Activated naive CD8-positive, alpha-beta T cell treated with anti-CD3 and anti-CD28 coated beads, Interleukin-2, amount 50 U/mL, for 16 hours (primary cell): ENCODE results near the gene COL4A6.

Experiments
- DNase-seq: peaks from one replicate; pipeline ENCODE4 v3.0.0-alpha.2; 2020; ENCODE audit warnings: low read depth, low spot score

Gene COL4A6

DNA sequence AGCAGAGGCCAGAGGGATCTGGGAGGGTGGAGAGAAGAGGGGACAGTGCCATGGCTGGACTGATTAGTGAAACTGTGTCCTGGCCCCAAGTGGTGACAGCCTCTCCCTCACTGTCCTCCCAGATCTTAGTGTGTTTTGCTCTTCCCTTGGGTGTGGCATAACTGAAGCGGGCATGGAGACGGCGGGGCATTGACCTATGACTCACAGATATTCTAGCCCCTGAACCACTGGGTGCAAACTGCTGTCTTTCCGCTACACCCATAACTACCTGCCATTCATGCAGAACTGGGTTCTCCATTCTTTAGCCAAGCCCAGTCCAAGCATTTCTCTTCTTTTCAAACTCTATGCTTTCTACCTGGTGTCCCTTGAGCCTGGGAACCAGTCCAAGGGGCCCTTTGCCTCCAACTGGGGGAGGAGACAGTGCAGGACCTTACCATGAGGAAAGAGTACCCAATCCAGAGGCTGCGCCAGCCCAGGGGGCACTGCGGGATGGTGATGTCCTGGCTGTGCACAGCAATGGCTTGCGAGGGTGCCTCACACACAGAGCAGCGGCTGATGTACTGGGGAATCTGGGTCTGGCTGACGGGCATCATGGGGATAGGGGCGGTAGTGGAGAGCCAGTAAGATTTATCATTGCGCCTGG is 279.1 kb downstream of the COL4A6 start:
- DNase-seq = no peak

DNA sequence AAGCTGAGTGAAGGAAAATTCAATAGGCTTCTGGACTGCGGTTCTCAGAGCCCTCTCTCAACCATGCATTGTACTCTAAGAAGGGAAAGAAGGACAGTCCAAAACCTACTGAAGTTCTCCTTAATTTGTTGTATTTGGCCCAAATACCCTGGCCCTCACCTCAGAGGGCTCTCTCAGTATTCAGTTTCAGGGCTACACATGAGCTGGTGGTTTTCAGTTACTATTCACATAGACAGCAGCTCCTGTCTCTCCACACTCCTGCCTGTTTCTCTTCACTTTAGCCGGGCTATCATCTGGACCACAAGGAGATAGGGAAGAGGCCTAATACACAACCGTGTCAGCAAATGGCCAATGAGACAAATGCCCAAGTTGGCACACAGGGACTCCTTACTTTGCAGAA is 280.6 kb downstream of the COL4A6 start:
- DNase-seq = no peak

DNA sequence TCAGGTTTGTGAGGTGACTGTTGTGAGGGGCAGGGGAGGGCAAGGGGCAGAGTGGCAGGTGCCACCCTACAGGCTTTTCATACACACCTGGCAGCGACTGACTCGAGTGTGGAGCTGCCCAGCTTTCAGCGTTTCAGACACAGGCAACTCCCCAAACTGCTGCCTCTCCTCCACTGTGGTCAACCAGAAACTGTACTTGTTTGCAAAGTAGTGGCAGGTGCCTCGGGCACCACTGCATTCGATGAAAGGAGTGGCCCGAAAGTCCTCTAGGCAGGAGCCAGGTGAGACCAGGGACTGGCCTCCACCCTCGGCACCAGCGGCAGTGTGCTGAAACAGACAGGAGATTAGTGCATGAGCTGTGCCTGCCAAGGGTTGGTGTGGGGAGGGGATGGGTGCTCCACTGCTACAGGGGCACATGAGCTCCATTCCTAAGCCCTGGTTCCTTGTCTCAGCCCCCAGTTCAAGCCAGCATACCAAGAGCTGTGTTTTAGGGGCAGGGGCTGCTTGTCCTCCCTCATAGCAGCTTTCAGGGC is 281.2 kb downstream of the COL4A6 start:
- DNase-seq = no peak

DNA sequence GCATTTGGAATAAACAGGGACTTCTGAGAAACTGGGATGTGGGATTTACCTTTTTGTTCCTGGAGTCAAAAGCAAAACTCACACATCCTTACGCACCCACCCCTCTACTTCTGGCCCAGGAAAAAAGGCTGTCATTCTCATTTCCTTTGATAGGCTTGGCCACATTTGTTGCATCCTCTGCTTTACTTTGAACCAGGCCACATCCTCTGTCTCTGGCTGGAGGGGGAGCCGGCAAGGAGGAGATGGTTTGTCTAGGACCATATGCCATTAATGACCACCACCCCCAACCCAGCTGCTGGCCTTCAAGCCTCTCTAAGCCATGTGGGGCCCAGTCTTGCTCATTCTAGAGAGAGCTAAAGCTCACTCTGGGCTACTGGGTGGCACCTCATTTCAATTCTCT is 282.1 kb downstream of the COL4A6 start:
- DNase-seq = no peak

DNA sequence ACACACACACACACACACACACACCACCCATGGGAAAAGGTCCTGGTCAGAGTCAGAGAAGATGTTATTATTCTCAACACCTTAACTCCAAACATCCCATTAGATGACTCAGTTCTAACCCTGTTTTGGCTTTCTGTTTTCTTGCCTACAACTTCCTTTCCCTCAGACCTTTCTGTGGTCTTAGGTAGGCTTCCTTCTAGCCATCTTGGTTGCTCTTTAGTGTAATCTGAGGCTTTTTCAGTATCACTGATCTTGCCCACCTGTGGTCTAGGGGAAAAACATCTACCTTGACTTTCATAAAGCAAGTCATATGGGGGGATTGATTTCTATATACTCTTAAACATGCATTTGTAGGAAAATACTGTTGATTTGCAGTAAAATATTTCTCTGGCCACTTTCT is 289.7 kb downstream of the COL4A6 start:
- DNase-seq = no peak

DNA sequence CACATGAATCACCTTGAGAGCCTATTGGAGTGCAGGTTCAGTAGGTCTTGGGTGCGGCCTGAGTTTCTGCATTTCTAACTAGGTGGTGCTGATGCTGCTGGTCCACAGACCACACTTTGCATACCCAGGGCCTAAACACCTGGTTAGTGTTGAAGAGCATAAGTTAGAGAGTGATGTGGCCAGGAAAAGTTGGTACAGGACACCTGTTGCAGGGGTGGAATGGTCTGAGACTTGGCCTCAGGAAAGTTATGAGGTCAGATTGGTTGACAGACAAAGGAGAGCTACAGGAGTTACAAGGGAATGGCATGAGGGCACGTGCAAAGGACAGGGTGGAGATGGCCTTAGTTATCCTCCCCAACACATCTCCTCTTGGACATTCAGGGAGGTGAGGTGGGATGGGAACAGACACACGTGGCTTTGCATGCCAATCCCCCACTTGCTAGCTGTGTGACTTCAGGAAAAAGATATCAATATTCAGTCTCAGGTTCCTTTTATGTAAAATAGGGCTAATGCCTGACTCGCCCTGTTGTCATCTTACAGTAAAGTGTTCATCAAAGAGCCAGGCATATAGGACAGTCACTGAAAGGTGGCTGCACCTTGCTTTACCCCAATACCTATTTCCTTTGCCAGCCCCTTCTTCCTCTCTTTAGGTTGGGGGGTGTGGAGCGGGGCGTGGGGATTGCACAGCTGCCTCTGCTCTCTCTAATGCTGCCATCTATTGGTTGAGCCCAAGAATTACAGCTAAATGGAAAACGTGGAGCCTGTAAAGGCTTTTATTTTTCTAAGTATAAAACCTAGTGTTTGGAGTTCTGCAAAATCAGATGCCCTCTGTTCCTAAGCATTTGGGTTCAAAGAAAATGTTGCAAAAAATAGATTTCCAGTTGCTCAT is 299.2 kb downstream of the COL4A6 start:
- DNase-seq = no peak

DNA sequence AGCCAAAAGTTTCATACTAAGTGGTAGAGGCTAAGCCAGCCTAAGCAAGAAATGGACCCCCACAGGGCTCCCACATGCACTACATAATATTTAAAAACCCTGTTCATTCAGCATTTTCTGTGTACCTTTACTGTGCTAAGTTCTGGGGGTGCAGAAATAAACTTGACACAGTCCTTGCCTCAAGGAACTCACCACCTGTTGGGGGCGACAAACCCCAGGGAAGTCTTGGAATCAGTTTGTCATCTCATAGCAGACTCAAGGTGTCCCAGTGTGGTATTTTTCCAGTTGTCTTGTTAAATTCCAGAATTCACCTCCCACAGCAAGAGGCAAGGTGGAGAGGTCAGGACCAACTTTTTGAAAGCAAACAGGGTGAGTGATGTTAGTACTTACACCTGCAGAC is 303.5 kb downstream of the COL4A6 start:
- DNase-seq = no peak

DNA sequence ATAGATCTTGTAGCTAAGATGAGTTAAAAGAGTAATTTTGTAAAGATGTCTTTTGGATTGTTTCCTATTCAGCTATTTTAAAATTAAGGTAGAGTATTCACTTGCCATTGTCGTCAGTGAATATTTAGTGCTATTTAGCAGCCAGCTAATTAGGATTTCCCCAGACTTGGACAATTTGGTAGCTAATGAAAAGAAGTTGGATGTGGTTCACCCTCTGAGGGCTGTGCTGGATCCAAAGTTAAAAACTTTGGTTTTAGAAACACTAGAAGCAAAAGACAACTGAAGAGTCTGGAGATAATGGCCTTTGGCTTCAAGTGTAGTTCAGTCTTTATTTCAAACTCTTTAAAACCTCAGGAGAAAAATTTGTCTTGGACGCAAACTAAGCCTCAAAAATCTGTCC is 305.3 kb downstream of the COL4A6 start:
- DNase-seq = no peak

DNA sequence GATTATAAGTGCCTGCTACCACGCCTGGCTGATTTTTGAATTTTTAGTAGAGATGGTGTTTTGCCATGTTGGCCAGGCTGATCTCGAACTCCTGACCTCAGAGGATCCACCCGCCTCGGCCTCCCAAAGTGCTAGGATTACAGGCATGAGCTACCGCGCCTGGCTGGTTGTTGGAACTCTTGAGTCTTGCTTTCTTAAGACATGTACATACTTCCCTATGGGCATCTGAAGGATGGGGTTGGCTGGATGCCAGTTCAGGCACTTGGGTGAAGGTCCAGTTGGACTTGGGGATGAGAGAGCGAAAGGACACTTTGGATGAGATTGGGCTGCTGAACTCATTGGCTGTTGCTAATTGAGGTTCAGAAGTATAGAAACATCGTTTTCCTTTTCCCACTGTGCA is 306.2 kb downstream of the COL4A6 start:
- DNase-seq = no peak

DNA sequence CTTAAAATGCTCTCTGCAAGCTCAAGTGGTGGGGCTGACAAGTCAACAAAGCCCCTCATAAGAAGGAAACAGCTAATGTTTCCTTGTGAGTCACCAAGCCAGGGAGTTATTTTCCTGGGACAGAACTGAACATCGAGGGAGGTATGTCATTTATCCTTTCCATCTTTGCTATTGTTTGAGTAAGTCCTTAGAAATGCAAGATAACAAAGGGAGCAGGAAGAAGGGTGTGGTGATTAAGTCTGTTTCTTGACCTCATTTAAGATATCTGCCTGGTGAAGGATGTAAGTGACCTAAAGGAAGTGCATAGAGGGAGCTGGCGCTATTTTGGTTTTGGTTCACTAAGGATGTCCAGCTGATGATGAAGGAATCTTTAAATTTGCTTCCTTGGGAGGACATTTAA is 306.8 kb downstream of the COL4A6 start:
- no peak for DNase-seq

DNA sequence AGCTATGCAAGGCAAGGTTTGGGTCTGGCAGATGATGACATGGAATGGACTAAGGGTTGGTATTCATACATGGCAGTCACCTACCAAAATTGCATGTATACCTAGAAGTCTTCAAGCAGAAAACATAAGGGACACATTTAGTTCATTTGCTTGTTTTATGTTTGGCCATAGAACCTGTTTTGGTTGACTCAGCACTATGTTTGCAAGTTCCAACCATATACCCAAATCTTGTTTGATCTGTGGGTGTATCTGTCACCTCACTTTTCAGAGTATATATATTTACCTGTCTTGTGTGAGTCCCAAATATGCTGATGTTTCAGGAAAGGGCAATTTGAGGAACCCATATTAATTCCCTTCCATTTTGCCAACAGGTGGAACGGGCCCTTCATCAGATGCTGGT is 307.3 kb downstream of the COL4A6 start:
- DNase-seq = no peak

DNA sequence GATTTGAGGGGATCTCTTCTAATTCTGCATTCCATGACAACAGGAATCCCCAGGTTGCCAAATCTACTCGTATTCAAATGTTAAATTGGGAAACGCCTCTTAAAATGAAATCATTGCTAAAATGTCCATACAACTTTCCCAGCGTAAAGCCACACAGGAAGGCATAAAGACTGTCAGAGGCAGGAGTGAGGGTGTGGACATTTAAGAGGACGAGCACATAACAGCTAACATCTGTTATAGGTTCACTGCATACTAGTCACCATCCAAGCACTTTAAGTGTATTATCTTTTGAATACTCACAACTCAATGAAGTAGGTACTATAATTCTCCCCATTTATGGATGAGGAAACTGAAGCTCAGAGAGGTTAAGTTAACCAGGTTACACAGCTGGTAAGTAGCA is 311.1 kb downstream of the COL4A6 start:
- no peak for DNase-seq

DNA sequence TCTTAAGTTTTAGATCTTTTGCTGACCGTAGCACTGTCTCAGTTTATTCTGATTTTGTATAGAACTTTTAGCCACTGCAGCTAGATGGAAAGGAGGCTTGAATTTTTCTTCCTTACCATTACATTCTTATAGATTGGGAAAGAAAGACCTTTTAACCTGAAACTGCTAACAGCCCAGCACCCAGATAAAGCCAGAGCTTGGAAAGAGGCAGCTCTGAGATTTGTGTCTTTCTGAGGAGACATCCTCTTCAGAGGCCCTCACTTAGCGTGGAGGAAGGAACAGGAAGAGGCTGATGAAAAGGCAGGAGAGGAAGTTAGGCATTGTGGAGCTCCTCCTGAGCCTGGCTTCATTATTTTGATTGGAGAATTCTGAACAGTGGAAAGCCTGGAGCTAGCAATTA is 311.6 kb downstream of the COL4A6 start:
- DNase-seq = no peak

DNA sequence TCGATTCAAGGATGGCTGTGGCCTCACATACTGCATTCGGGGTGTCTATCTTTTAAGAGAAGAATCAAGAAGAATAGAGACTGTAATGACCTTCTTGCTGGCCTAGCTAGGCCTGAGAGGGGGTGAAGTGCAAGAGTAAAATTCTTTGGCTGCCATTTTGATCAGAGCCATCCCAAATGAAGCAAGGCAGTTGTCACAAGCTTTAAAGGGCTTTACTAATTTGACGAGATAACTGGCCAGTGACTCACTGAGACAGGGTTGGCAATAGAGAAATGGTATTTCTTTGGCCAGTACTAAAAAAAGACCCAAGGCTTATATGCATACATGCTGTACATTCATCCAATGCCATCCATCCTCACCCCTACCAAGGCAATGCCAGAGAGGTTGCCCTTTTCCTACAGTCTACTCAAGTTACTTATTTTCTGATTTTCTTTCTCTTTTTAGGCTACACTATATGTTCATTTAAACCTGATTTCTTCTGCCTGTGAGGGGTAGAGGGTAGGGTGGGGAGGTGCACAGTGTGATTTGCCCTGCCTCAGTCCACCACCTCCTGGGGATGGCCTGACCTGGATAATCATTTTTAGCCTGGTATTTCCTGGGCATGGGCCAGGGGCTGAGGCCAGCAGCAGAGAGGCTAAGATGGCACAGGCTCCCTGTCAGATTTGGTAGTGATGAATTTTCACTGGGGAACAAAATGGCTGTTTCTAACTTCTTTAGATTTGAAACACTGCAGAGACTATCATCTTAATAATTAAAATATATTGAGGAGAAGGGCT is 314.4 kb downstream of the COL4A6 start:
- no peak for DNase-seq

DNA sequence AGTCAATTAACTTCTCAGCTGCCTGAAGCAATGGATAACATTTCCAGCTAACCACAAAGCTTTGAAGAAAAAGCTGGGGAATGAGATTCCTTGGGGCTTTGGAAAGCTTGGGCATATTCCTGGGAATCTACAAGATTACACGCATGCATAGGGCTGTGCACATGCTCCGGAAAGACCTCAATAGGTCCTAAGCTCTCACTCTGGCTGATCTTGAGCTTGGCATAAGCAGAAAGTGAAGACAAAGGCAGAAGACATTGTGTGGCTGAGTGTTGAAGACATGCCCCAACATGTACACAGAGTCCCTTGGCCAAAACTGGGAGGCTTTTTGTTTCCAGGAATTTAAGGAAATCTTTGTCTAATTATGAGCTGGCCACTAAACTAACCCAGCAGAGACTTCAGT is 315.5 kb downstream of the COL4A6 start:
- no peak for DNase-seq

DNA sequence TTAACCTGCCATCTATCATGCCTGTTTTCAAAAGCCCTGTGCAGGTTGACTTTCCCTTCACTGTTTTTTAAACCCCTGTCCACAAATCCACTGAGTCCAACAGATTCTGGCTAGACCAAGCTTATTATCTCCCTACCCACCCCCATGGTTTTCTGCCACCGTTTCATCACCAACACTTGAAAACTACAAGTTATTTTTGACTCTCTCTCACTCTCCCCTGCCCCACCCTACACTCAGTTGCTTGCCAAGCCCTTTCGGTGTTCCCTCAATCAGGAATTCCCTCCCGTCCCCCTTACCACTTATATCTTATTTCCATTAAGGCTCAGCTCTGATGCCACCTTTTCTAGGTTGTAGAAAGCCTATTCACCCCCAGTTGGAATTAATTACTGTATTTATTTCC is 316.9 kb downstream of the COL4A6 start:
- DNase-seq = no peak

DNA sequence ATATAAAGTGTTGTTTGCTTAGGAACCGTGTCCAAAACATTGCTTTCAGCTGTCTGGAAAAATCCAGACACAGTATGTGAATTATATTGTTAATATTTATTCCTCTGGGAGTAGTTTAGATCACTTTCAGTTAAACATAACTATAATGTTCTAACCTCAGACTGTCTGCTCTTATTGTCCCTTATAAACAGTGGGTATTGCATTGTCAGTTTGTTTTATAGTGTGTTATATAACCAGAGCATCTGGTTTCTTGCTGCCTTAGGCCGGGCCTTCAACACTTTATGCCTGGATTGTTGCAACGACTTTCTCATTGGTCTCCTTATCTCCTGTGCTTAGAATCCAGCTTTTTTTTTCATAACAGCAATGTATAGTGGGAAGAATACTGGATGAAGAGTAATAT is 320.2 kb downstream of the COL4A6 start:
- DNase-seq = no peak

DNA sequence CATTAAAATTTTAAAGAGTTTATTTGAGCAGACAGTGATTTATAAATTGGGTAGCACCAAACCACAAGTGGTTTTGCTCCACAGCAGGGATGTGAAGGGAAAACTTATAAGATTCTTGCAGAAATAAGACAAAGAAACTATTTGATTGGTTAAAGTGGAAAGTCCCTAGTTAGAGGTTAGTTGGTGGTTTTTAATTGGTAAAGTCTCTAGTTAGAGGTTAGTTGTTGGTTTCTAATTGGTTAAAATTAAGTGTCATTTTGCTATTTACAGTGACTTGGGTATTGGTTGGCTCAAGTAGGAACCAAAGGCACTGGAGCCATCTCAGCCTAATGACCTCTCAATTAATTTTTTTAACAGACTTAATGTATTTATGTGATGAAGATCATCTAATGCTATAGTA is 323.7 kb downstream of the COL4A6 start:
- no peak for DNase-seq
